Ascending aorta (tissue), 2 donors: ENCODE results near the gene SORBS2. TPM values are rescaled to one million over a fixed set of nuclear protein-coding genes. Genes with fewer than 3 reads are reported as not detected.

Experiments
- DNase-seq, 2 donors: peaks; one replicate each; pipeline ENCODE4 v3.0.0-alpha.2; 2019; ENCODE audit warnings: low spot score in 2 of 2
- H3K27ac ChIP-seq, 2 donors: fragments of 200-600 bp; sonication (generic); one replicate each; pipeline ENCODE4 v1.5.1; 2016 to 2017; ENCODE audit warnings: mild to moderate bottlenecking in 1 of 2
- H3K27me3 ChIP-seq: fragments of 200-600 bp; sonication (generic); one replicate; pipeline ENCODE4 v1.5.1; 2017
- H3K36me3 ChIP-seq, 2 donors: fragments of 200-600 bp; sonication (generic); one replicate each; pipeline ENCODE4 v1.5.1; 2016
- H3K4me1 ChIP-seq, 2 donors: fragments of 200-600 bp; sonication (generic); one replicate each; pipeline ENCODE4 v1.5.1; 2016 to 2017; ENCODE audit warnings: mild to moderate bottlenecking in 1 of 2
- H3K4me3 ChIP-seq, 2 donors: fragments of 200-600 bp; sonication (generic); one replicate each; pipeline ENCODE4 v1.5.1; 2016 to 2017; ENCODE audit warnings: mild to moderate bottlenecking in 1 of 2
- H3K9me3 ChIP-seq, 2 donors: fragments of 200-600 bp; sonication (generic); one replicate each; pipeline ENCODE4 v1.5.1; 2016
- CTCF ChIP-seq, 3 experiments: fragments of 200-600 bp in 2 of 3; fragments of 450-650 bp in 1 of 3; sonication (generic) in 2 of 3; IDR thresholded peaks; one replicate each; pipeline ENCODE4 v1.5.1; 2016 to 2019; ENCODE audit warnings: antibody characterized with exemption in 3 of 3, mild to moderate bottlenecking in 1 of 3, moderate library complexity in 1 of 3
- intact Hi-C: fragments of 100-400 bp; cut with DNase I; formaldehyde crosslinking; loops from one replicate; pipeline ENCODE4 v1.15.1; 2023
- total RNA-seq: library from RNA; depleted of rRNA; stranded (reverse); fragments of >200 nt; gene quantifications from one replicate; pipeline ENCODE4 v1.1.0, GENCODE V29; 2016

SORBS2 gene
- total RNA-seq, 1 donor from 2014 or later = 246 TPM

DNA sequence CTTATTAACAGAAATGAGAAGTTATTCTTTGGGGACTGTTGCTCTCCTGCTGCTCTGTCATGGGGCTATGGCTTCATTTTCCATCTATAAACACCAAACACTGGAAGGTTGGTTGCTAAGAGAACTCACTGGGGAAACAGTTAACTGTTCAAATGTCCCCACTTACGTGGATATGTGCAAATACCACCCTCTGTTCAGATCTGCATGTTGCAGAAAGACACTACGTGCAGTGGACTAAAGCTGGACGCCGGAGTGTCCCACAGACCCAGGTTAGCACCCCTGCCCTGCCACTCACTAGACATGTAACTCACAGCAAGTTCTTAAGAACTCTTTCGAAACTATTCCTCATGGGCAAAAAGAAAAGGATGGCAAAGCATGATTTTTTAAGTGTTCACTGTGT lies 62.1 kb downstream of the SORBS2 start:
- H3K36me3 ChIP-seq = no peaks in the 10 kb centered on the region
- intact Hi-C loops = no loop called here
- no peak for DNase-seq
- H3K9me3 ChIP-seq = no peaks in the 10 kb centered on the region
- no peak for TF ChIP-seq CTCF (IDR thresholded peaks at IDR 0.05)
- H3K4me3 ChIP-seq = no peak overlapping the region
- H3K4me1 ChIP-seq = no peaks in the 10 kb centered on the region
- H3K27me3 ChIP-seq = no peaks in the 10 kb centered on the region
- H3K27ac ChIP-seq = no peak overlapping the region

- no peak for DNase-seq
- H3K4me1 ChIP-seq = no peaks in the 10 kb centered on the region
- H3K4me3 ChIP-seq = no peak overlapping the region
- no peaks in the 10 kb centered on the region for H3K36me3 ChIP-seq
- no peaks in the 10 kb centered on the region for H3K9me3 ChIP-seq
- intact Hi-C loops = no loop called here
- TF ChIP-seq CTCF (IDR thresholded peaks at IDR 0.05) = no peak
- no peak overlapping the region for H3K27ac ChIP-seq
- no peaks in the 10 kb centered on the region for H3K27me3 ChIP-seq
Observed at GRCh38 chr4:185748901-185749390, 63.0 kb downstream of the SORBS2 start.

DNA sequence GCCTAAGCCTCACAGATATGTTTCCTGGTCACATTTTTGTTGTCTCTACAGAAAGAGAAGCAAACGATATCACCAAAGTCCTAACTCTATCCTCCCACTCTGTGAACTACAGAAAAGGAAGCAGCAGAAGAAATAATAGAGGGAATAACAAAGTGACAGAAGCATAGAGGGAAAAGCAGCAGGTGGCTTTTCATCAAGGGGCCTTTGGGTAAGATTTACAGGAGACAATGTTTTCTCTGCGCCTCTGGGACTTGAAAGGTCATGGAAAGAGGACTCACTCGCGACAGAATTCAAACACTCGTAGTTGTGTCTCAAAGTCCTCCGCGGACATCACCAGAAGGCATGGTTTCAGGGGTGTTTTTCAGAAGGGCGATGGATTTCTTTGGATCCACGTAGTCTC lies 66.1 kb downstream of the SORBS2 start:
- H3K9me3 ChIP-seq = no peaks in the 10 kb centered on the region
- H3K4me1 ChIP-seq = peaks cover 0 to under 1% of the 10 kb centered on the region in 2 donors
- no peak for DNase-seq
- intact Hi-C loops = no loop called here
- H3K4me3 ChIP-seq = no peak overlapping the region
- H3K27ac ChIP-seq = no peak overlapping the region
- no peaks in the 10 kb centered on the region for H3K36me3 ChIP-seq
- TF ChIP-seq CTCF (IDR thresholded peaks at IDR 0.05) = no peak
- H3K27me3 ChIP-seq = no peaks in the 10 kb centered on the region

DNA sequence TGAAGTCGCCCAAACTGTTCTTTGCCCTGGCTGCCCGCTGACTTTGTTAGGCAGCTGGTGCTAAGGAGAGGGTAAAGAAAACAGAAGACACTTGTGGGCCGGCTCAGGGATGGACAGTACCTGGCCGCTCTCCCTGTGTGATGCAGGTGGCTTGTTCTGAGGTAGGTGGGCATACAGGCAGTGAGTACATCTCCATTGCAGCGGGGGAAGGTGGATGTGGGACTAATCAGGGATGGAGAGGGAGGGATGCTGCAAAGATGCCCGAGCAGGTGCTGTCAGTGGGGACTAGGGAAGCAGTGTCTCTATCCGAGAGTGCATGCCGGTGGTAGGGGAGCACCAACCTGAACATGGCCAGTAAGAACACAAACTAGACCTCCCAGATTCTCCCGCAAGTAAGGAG lies 67.0 kb downstream of the SORBS2 start:
- no peak for TF ChIP-seq CTCF (IDR thresholded peaks at IDR 0.05)

DNA sequence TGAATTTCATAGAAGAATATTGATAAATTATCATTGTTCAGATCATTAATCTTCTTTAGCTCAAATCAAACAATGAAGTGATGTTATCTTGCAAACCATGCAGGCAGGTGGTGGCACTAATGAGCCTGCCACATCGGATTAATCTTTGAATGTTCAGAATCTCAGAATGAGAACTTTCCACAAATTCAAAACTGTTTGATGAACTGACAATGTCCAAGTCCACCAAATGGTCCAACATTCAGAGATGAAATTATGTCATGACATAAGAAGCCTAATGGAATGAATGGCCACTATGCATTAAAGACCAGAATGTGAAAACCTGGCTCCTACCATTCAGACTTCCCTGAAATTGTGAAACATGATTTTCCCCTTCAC lies 67.5 kb downstream of the SORBS2 start:
- H3K36me3 ChIP-seq = no peaks in the 10 kb centered on the region
- peaks cover 0 to 12% of the 10 kb centered on the region in 2 donors for H3K4me1 ChIP-seq
- no peaks in the 10 kb centered on the region for H3K9me3 ChIP-seq
- H3K27me3 ChIP-seq = no peaks in the 10 kb centered on the region
- intact Hi-C loops = no loop called here
- DNase-seq = no peak
- TF ChIP-seq CTCF (IDR thresholded peaks at IDR 0.05) = no peak
- no peak overlapping the region for H3K27ac ChIP-seq
- no peak overlapping the region for H3K4me3 ChIP-seq

More for the DNA sequence above, 67.0 kb downstream of the SORBS2 start:
- H3K4me1 ChIP-seq = peaks cover 0 to 7% of the 10 kb centered on the region in 2 donors
- H3K36me3 ChIP-seq = no peaks in the 10 kb centered on the region
- H3K27ac ChIP-seq = no peak overlapping the region
- H3K4me3 ChIP-seq = no peak overlapping the region
- no peak for DNase-seq
- intact Hi-C loops = no loop called here
- H3K27me3 ChIP-seq = no peaks in the 10 kb centered on the region
- no peaks in the 10 kb centered on the region for H3K9me3 ChIP-seq
